Breast epithelium (tissue), 4 donors: ENCODE data around the gene ATL3. TPM values are rescaled to one million over a fixed set of nuclear protein-coding genes. Genes with fewer than 3 reads are reported as not detected.
"Not testable (repeated sequence)": the region's sequence is repeated elsewhere in the genome, so short reads cannot be mapped to it uniquely, and the experiment has no call there.

Experiments used
- DNase-seq, 2 donors: peaks; one replicate each; pipeline ENCODE4 v3.0.0-alpha.2; 2019; ENCODE audit warnings: low spot score in 2 of 2
- H3K27ac ChIP-seq, 2 donors: fragments of 200-600 bp; sonication (generic) in 1 of 2; one replicate each; pipeline ENCODE4 v1.5.1; 2016 to 2019; ENCODE audit warnings: mild to moderate bottlenecking in 1 of 2
- H3K27me3 ChIP-seq, 2 donors: fragments of 200-600 bp; sonication (generic) in 1 of 2; one replicate each; pipeline versions ENCODE4 v1.5.1 to v1.6.0; 2017 to 2019; ENCODE audit warnings: control low read depth in 1 of 2, mild to moderate bottlenecking in 1 of 2
- H3K36me3 ChIP-seq: fragments of 200-600 bp; one replicate; pipeline ENCODE4 v1.5.1; 2019
- H3K4me1 ChIP-seq, 2 donors: fragments of 200-600 bp; sonication (generic); one replicate each; pipeline ENCODE4 v1.5.1; 2016 to 2019; ENCODE audit warnings: control low read depth in 1 of 2
- H3K4me3 ChIP-seq, 3 donors: fragments of 200-600 bp; sonication (generic); 1 replicate in 2 of 3; 2 replicates in 1 of 3; pipeline ENCODE4 v1.5.1; 2016 to 2019; ENCODE audit warnings: mild to moderate bottlenecking in 3 of 3, moderate library complexity in 2 of 3
- H3K9me3 ChIP-seq, 2 donors: fragments of 200-600 bp; sonication (generic) in 1 of 2; one replicate each; pipeline ENCODE4 v1.5.1; 2016 to 2019; ENCODE audit warnings: control low read depth in 1 of 2
- CTCF ChIP-seq, 3 donors: fragments of 450-650 bp; IDR thresholded peaks; one replicate each; pipeline ENCODE4 v1.5.1; 2016 to 2017; ENCODE audit warnings: antibody characterized with exemption in 3 of 3, mild to moderate bottlenecking in 3 of 3, moderate library complexity in 3 of 3
- POLR2A ChIP-seq: fragments of 450-650 bp; IDR thresholded peaks from one replicate; pipeline ENCODE4 v1.6.1; 2016; ENCODE audit warnings: antibody characterized with exemption, mild to moderate bottlenecking, moderate library complexity
- POLR2AphosphoS5 ChIP-seq, 3 donors: sonication (generic); formaldehyde crosslinking; IDR thresholded peaks; one replicate each; pipeline ENCODE4 v1.6.1; 2017; ENCODE audit warnings: antibody characterized with exemption in 3 of 3
- intact Hi-C: fragments of 100-400 bp; cut with DNase I; formaldehyde crosslinking; loops from one replicate; pipeline ENCODE4 v1.15.1; 2023; ENCODE audit warnings: low total_unique reads
- total RNA-seq, 3 donors: library from RNA; depleted of rRNA; stranded (reverse); fragments of >200 nt; gene quantifications; one replicate each; pipeline ENCODE4 v1.1.0, GENCODE V29; 2016

Gene ATL3
- total RNA-seq, 3 donors from 2014 or later, result 75.2 to 165 (median 77.3) TPM

GRCh38 chr11:63635762-63636465 lies 35.3 kb downstream of the ATL3 start:
- intact Hi-C loops, result no loop called here
- no peaks in the 10 kb centered on the region for H3K27me3 ChIP-seq
- H3K36me3 ChIP-seq, result peaks cover 2% of the 10 kb centered on the region
- TF ChIP-seq CTCF (IDR thresholded peaks at IDR 0.05) (peak; percentile 36 to 88 (median 85)), POLR2AphosphoS5 (IDR thresholded peaks at IDR 0.05) (no peak), POLR2A (no peak)
- H3K4me3 ChIP-seq, result no peak overlapping the region
- DNase-seq, result peak in 1 of 2 donors; percentile 70
- no peaks in the 10 kb centered on the region for H3K4me1 ChIP-seq
- no peaks in the 10 kb centered on the region for H3K9me3 ChIP-seq
- H3K27ac ChIP-seq, result peak overlapping the region in 1 of 2 donors; percentile 15

- H3K4me1 ChIP-seq, result no peaks in the 10 kb centered on the region
- no peak overlapping the region for H3K27ac ChIP-seq
- no peaks in the 10 kb centered on the region for H3K9me3 ChIP-seq
- no peak for TF ChIP-seq POLR2AphosphoS5 (IDR thresholded peaks at IDR 0.05)
- H3K4me3 ChIP-seq, result no peak overlapping the region
- peaks cover 3% of the 10 kb centered on the region for H3K36me3 ChIP-seq
- no peaks in the 10 kb centered on the region for H3K27me3 ChIP-seq
- DNase-seq, result no peak
- intact Hi-C loops, result no loop called here
Observed at GRCh38 chr11:63629426-63629825, 41.8 kb downstream of the ATL3 start.

- intact Hi-C loops, result no loop called here
- no peak for TF ChIP-seq POLR2A
- no peak for TF ChIP-seq POLR2AphosphoS5 (IDR thresholded peaks at IDR 0.05)
- TF ChIP-seq CTCF (IDR thresholded peaks at IDR 0.05), result no peak
- Histone ChIP-seq H3K4me3 (no peak overlapping the region), H3K9me3 (no peaks in the 10 kb centered on the region), H3K36me3 (no peaks in the 10 kb centered on the region), H3K4me1 (peaks cover 0 to 6% of the 10 kb centered on the region in 2 donors), H3K27me3 (no peaks in the 10 kb centered on the region), H3K27ac (peak overlapping the region; percentile 65 to 66)
- no peak for DNase-seq
Observed at GRCh38 chr11:63623513-63624140, 47.5 kb downstream of the ATL3 start.

GRCh38 chr11:63622323-63622722 lies 48.9 kb downstream of the ATL3 start:
- Histone ChIP-seq H3K4me3 (no peak overlapping the region), H3K9me3 (no peaks in the 10 kb centered on the region), H3K27ac (peak overlapping the region; percentile 65 to 66), H3K36me3 (no peaks in the 10 kb centered on the region), H3K27me3 (no peaks in the 10 kb centered on the region), H3K4me1 (peaks cover 0 to 6% of the 10 kb centered on the region in 2 donors)
- DNase-seq, result no peak
- TF ChIP-seq POLR2A (no peak), POLR2AphosphoS5 (IDR thresholded peaks at IDR 0.05) (no peak), CTCF (IDR thresholded peaks at IDR 0.05) (no peak)
- intact Hi-C loops, result no loop called here

- no peaks in the 10 kb centered on the region for H3K9me3 ChIP-seq
- peaks cover 0 to 6% of the 10 kb centered on the region in 2 donors for H3K4me1 ChIP-seq
- no peak for TF ChIP-seq POLR2A
- TF ChIP-seq POLR2AphosphoS5 (IDR thresholded peaks at IDR 0.05), result peak in 1 of 3 donors; percentile 20
- H3K36me3 ChIP-seq, result no peaks in the 10 kb centered on the region
- no peak for DNase-seq
- intact Hi-C loops, result no loop called here
- peak overlapping the region in 1 of 2 donors; percentile 27 for H3K27ac ChIP-seq
- H3K27me3 ChIP-seq, result no peaks in the 10 kb centered on the region
- no peak overlapping the region for H3K4me3 ChIP-seq
Observed at GRCh38 chr11:63621071-63621470, 50.1 kb downstream of the ATL3 start.

- H3K36me3 ChIP-seq, result no peaks in the 10 kb centered on the region
- TF ChIP-seq POLR2A (no peak), CTCF (IDR thresholded peaks at IDR 0.05) (no peak), POLR2AphosphoS5 (IDR thresholded peaks at IDR 0.05) (no peak)
- H3K27me3 ChIP-seq, result no peaks in the 10 kb centered on the region
- no peaks in the 10 kb centered on the region for H3K9me3 ChIP-seq
- no peak overlapping the region for H3K27ac ChIP-seq
- H3K4me3 ChIP-seq, result no peak overlapping the region
- intact Hi-C loops, result no loop called here
- no peak for DNase-seq
- peaks cover 0 to 6% of the 10 kb centered on the region in 2 donors for H3K4me1 ChIP-seq
Observed at GRCh38 chr11:63619967-63620366, 51.2 kb downstream of the ATL3 start.

GRCh38 chr11:63617686-63618085 lies 53.5 kb downstream of the ATL3 start:
- intact Hi-C loops, H3K27ac ChIP-seq, H3K27me3 ChIP-seq, H3K36me3 ChIP-seq, H3K4me3 ChIP-seq, H3K4me1 ChIP-seq, H3K9me3 ChIP-seq: not testable (repeated sequence)
- peak in 1 of 2 donors; percentile 10 for DNase-seq
